Activated CD8-positive, alpha-beta T cell treated with anti-CD3 and anti-CD28 coated beads, Interleukin-2, amount 10 ng/mL, durations not matched to agents 7 days and 5 days (primary cell): ENCODE measurements around the gene STXBP2. TPM values are rescaled to one million over a fixed set of nuclear protein-coding genes. Genes with fewer than 3 reads are reported as not detected.
A peak's percentile ranks its signal among the peaks of the same experiment; 100 is the strongest.

Experiments
- ATAC-seq: fragments of 150-1000 bp; cut with Tn5 transposase; one replicate; pipeline ENCODE4 v1.10.0; 2021; ENCODE audit warnings: moderate library complexity
- CTCF ChIA-PET: fragments of 350-600 bp; sonication (Branson Sonifier 250); formaldehyde crosslinking; loops from one replicate; lab custom pipeline; 2021; ENCODE audit warnings: antibody characterized with exemption; lab: Charles Lee
- POLR2A ChIA-PET: fragments of 350-600 bp; sonication (Branson Sonifier 250); formaldehyde crosslinking; loops from one replicate; lab custom pipeline; 2021; ENCODE audit warnings: antibody characterized with exemption; lab: Charles Lee
- DNase-seq: peaks from one replicate; pipeline ENCODE4 v3.0.0-alpha.2; 2020
- H3K27ac Mint-ChIP-seq: one replicate; pipeline ENCODE4 v1.8.0; 2021; ENCODE audit warnings: mild to moderate bottlenecking, mixed read lengths
- H3K27me3 Mint-ChIP-seq: one replicate; pipeline ENCODE4 v1.8.0; 2021; ENCODE audit warnings: low read depth, mixed read lengths
- H3K36me3 Mint-ChIP-seq: one replicate; pipeline ENCODE4 v1.8.0; 2021; ENCODE audit warnings: low read depth, mixed read lengths
- H3K4me1 Mint-ChIP-seq: one replicate; pipeline ENCODE4 v1.8.0; 2021; ENCODE audit warnings: low read depth, mixed read lengths
- H3K4me3 Mint-ChIP-seq: one replicate; pipeline ENCODE4 v1.8.0; 2021; ENCODE audit warnings: mild to moderate bottlenecking, mixed read lengths
- H3K9me3 Mint-ChIP-seq: one replicate; pipeline ENCODE4 v1.8.0; 2022; ENCODE audit warnings: mixed read lengths; ENCODE audit not compliant: insufficient read depth
- total RNA-seq, 2 experiments: library from RNA; stranded (reverse); gene quantifications; one replicate each; pipeline ENCODE4 v1.2.3, GENCODE V29; 2021

STXBP2 gene
- total RNA-seq: 100 to 1,000 TPM; 162 to 168 TPM

GRCh38 chr19:7636691-7637373 lies at the start of gene STXBP2:
STXBP2 (plus strand) TSS chr19:7637110; CDS start chr19:7637150, 40 bp downstream.
- DNase-seq (peak; percentile 94), ATAC-seq (peak; percentile 93)
- H3K27ac Mint-ChIP-seq: peak within 1 kb of the TSS; percentile 92
- H3K4me3 Mint-ChIP-seq: peak within 1 kb of the TSS; percentile 80
- peaks cover 40% of the 10 kb centered on the region for H3K4me1 Mint-ChIP-seq
- H3K27me3 Mint-ChIP-seq: no peaks in the 10 kb centered on the region
- no peaks in the 10 kb centered on the region for H3K9me3 Mint-ChIP-seq
- POLR2A ChIA-PET: interaction anchor here (0.9 to 1.5 kb wide), 5 partner anchors 8 to 69 kb away, joined by 3 to 5 read pairs (median 3); partner anchors contain the start of genes MCEMP1 and RETN
- peaks cover 22% of the 10 kb centered on the region for H3K36me3 Mint-ChIP-seq
- CTCF ChIA-PET: interaction anchor here (1.0 to 2.9 kb wide), 4 partner anchors 15 to 164 kb away, joined by 3 to 15 read pairs (median 3); partner anchors contain the start of gene TRAPPC5

GRCh38 chr19:7589822-7590221 lies 47.1 kb upstream of the STXBP2 start:
- Mint-ChIP-seq H3K27ac (no peak overlapping the region), H3K27me3 (peaks cover 12% of the 10 kb centered on the region), H3K4me3 (no peak overlapping the region), H3K36me3 (no peaks in the 10 kb centered on the region), H3K9me3 (no peaks in the 10 kb centered on the region), H3K4me1 (no peaks in the 10 kb centered on the region)
- POLR2A ChIA-PET: no interaction called here
- DNase-seq (no peak), ATAC-seq (no peak)
- CTCF ChIA-PET: no interaction called here

- POLR2A ChIA-PET: no interaction called here
- DNase-seq (no peak), ATAC-seq (no peak)
- Mint-ChIP-seq H3K4me3 (no peak overlapping the region), H3K27me3 (peaks cover 15% of the 10 kb centered on the region), H3K36me3 (no peaks in the 10 kb centered on the region), H3K27ac (no peak overlapping the region), H3K4me1 (peaks cover 2% of the 10 kb centered on the region), H3K9me3 (no peaks in the 10 kb centered on the region)
- CTCF ChIA-PET: no interaction called here
Observed at GRCh38 chr19:7590256-7590655, 46.7 kb upstream of the STXBP2 start.

DNA sequence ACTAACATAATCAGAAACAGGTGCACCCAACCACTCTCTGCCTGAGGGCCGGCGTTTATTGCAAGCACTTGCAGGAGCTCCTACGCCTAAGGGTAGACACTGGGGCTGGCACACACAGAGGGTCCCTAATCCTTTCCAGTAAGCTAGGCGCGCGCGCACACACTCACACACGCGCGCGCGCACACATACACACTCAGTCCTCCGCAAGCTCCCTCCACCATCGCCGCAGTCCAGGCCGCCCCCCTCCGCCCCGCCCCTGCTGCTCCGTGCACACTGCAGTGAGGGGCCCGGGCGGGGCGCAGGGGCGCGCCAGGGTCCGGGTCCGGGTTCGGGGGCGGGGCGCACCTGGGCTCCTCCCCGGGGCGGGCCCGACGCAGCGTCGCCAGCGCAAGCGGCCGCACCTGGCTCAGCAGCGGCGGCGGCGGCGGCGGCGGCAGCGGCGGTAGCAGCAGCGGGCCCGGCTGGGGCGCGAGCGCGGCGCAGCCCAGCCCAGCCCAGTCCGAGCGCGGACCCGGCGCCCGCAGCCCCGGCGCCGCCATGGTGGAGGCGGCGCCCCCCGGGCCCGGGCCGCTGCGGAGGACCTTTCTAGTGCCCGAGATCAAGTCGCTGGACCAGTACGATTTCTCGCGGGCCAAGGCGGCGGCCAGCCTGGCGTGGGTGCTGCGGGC lies 41.3 kb upstream of the STXBP2 start, which contains the start of gene CAMSAP3:
Gene CAMSAP3, plus strand, starts transcription at position 398 of the 668 bp plus-strand sequence. Its CDS starts 140 bp downstream, at position 538.
- POLR2A ChIA-PET: no interaction called here
- ATAC-seq: peak; percentile 94
- CTCF ChIA-PET: interaction anchor here (1.1 kb wide), 1 partner anchor 27 kb away, joined by 3 read pairs; no protein-coding TSS in a partner anchor

GRCh38 chr19:7596211-7596937 lies 40.5 kb upstream of the STXBP2 start:
- H3K27ac Mint-ChIP-seq: no peak overlapping the region
- POLR2A ChIA-PET: no interaction called here
- ATAC-seq (no peak), DNase-seq (no peak)
- peaks cover 39% of the 10 kb centered on the region for H3K27me3 Mint-ChIP-seq
- peak overlapping the region; percentile 36 for H3K4me3 Mint-ChIP-seq
- no peaks in the 10 kb centered on the region for H3K36me3 Mint-ChIP-seq
- H3K4me1 Mint-ChIP-seq: peaks cover 4% of the 10 kb centered on the region
- CTCF ChIA-PET: interaction anchor here (1.8 to 2.2 kb wide), 2 partner anchors 28 to 229 kb away, joined by 5 to 10 read pairs; no protein-coding TSS in a partner anchor
- H3K9me3 Mint-ChIP-seq: no peaks in the 10 kb centered on the region

More for the DNA sequence above, 41.3 kb upstream of the STXBP2 start, which contains the start of gene CAMSAP3:
- DNase-seq: peak; percentile 47
- H3K27ac Mint-ChIP-seq: no peak within 1 kb of the TSS
- peaks cover 4% of the 10 kb centered on the region for H3K4me1 Mint-ChIP-seq
- H3K9me3 Mint-ChIP-seq: no peaks in the 10 kb centered on the region
- H3K27me3 Mint-ChIP-seq: peaks cover 39% of the 10 kb centered on the region
- no peaks in the 10 kb centered on the region for H3K36me3 Mint-ChIP-seq
- H3K4me3 Mint-ChIP-seq: peak within 1 kb of the TSS; percentile 66

DNA sequence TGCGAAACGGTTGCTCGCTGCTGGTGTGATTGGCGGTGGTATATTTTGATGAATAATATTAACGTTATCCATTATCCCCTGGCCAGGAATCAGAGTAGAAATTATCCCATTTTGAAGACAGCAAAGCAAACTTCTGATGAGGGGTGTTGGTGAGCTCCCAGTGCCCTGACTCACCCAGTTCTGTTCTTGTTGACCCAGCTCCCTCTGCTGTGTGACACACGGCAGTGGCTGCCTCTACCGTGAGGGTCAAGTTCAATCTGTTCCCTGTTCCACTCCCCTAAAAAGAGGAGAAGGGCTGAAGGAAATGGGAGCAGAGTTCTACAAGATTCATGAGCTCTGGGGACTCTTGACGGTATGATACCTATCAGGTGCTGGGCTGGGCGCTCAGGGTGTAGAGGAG lies 39.2 kb upstream of the STXBP2 start:
- Mint-ChIP-seq H3K27me3 (peaks cover 43% of the 10 kb centered on the region), H3K27ac (no peak overlapping the region), H3K9me3 (no peaks in the 10 kb centered on the region), H3K4me1 (peaks cover 4% of the 10 kb centered on the region), H3K4me3 (no peak overlapping the region), H3K36me3 (no peaks in the 10 kb centered on the region)
- no peak for DNase-seq
- CTCF ChIA-PET: interaction anchor here (1.8 to 2.2 kb wide), 2 partner anchors 29 to 231 kb away, joined by 5 to 10 read pairs; no protein-coding TSS in a partner anchor
- no peak for ATAC-seq
- POLR2A ChIA-PET: no interaction called here

DNA sequence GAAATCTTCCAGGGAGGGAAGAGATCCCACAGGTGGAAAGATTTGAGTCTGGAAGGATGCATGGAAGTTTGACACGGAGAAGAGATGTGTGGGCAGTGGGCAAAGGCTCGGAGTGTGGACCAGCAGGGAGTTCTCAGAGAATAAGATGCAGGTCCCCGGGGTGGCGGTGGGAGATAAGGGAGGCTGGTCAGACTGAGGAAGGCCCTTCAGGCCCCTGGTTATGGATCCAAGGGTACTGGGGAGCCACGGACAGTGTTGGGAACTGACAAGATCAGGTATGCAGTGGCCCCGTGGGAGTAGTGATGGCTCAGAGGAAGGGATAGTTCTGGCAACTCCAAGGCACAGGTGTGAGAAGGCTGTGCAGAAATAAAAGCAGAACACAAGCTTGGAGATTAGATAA lies 38.7 kb upstream of the STXBP2 start:
- H3K27ac Mint-ChIP-seq: no peak overlapping the region
- H3K4me3 Mint-ChIP-seq: no peak overlapping the region
- DNase-seq (no peak), ATAC-seq (no peak)
- H3K36me3 Mint-ChIP-seq: no peaks in the 10 kb centered on the region
- CTCF ChIA-PET: interaction anchor here (2.2 kb wide), 1 partner anchor 30 kb away, joined by 10 read pairs; no protein-coding TSS in a partner anchor
- H3K9me3 Mint-ChIP-seq: no peaks in the 10 kb centered on the region
- POLR2A ChIA-PET: no interaction called here
- H3K27me3 Mint-ChIP-seq: peaks cover 43% of the 10 kb centered on the region
- peaks cover 4% of the 10 kb centered on the region for H3K4me1 Mint-ChIP-seq

DNA sequence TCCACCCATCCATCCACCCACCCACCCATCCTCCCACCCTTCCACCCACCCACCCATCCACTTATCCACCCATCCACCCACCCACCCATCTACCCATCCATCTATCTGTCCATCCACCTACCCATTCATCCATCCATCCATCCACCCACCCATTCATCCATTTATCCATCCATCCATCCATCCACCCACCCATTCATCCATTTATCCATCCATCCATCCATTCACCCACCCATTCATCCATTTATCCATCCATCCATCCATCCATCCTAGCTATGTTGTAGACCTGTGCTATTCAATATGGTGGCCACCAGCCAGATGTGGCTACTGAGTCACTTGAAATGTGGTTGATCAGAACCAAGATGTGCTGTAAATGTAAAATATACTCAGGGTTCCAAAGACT lies 36.2 kb upstream of the STXBP2 start:
- no peaks in the 10 kb centered on the region for H3K9me3 Mint-ChIP-seq
- H3K4me1 Mint-ChIP-seq: no peaks in the 10 kb centered on the region
- CTCF ChIA-PET: no interaction called here
- peaks cover 29% of the 10 kb centered on the region for H3K27me3 Mint-ChIP-seq
- DNase-seq (no peak), ATAC-seq (no peak)
- H3K27ac Mint-ChIP-seq: no peak overlapping the region
- POLR2A ChIA-PET: no interaction called here
- no peak overlapping the region for H3K4me3 Mint-ChIP-seq
- no peaks in the 10 kb centered on the region for H3K36me3 Mint-ChIP-seq

- H3K27ac Mint-ChIP-seq: no peak overlapping the region
Observed at GRCh38 chr19:7602240-7602934, 34.5 kb upstream of the STXBP2 start.

DNA sequence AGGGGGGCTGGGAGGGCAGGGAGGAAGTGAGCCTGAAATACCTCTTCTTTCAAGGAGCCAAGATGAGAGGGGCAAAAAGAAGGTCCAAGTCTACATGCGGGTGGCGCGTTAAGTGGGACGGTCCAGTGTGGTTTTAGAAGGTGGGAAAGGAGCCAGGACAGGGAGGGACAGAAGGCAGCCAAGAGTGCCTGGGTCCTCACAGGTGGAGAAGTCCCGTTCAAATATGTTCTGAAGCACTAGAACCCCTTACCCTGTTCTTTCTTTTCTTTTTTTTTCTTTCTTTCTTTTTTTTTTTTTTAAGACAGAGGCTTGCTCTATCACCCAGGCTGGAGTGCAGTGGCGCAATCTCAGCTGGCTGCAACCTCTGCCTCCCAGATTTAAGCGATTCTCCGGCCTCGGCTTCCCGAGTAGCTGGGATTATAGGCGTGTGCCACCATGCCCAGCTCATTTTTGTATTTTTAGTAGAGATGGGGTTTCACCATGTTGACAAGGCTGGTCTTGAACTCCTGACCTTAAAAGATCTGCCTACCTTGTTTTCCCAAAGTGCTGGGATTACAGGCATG lies 33.9 kb upstream of the STXBP2 start:
- Mint-ChIP-seq H3K36me3 (no peaks in the 10 kb centered on the region), H3K9me3 (no peaks in the 10 kb centered on the region), H3K27ac (no peak overlapping the region), H3K4me3 (no peak overlapping the region), H3K27me3 (peaks cover 12% of the 10 kb centered on the region), H3K4me1 (peaks cover 7% of the 10 kb centered on the region)
- CTCF ChIA-PET: no interaction called here
- DNase-seq (no peak), ATAC-seq (no peak)
- POLR2A ChIA-PET: no interaction called here

More at GRCh38 chr19:7602240-7602934, 34.5 kb upstream of the STXBP2 start:
- ChIA-PET CTCF (no interaction called here), POLR2A (no interaction called here)
- H3K36me3 Mint-ChIP-seq: no peaks in the 10 kb centered on the region
- no peak overlapping the region for H3K4me3 Mint-ChIP-seq
- no peak for ATAC-seq
- DNase-seq: no peak
- no peaks in the 10 kb centered on the region for H3K9me3 Mint-ChIP-seq
- peaks cover 19% of the 10 kb centered on the region for H3K27me3 Mint-ChIP-seq
- H3K4me1 Mint-ChIP-seq: peaks cover 7% of the 10 kb centered on the region

GRCh38 chr19:7603919-7604318 lies 33.0 kb upstream of the STXBP2 start:
- Mint-ChIP-seq H3K9me3 (no peaks in the 10 kb centered on the region), H3K27me3 (peaks cover 7% of the 10 kb centered on the region), H3K4me1 (peaks cover 7% of the 10 kb centered on the region), H3K27ac (no peak overlapping the region), H3K4me3 (no peak overlapping the region), H3K36me3 (no peaks in the 10 kb centered on the region)
- DNase-seq (no peak), ATAC-seq (no peak)
- ChIA-PET POLR2A (no interaction called here), CTCF (no interaction called here)
